H1 (cell line): ENCODE data around the gene CAMKK2. TPM values are rescaled to one million over a fixed set of nuclear protein-coding genes. Genes with fewer than 3 reads are reported as not detected.

Experiments used
- CTCF ChIA-PET: fragments of 300-600 bp; sonication (Branson Sonifier 250); formaldehyde crosslinking; loops from one replicate; lab custom pipeline; 2021; ENCODE audit not compliant: partially characterized antibody; lab: Charles Lee
- POLR2A ChIA-PET: fragments of 300-600 bp; sonication (Branson Sonifier 250); formaldehyde crosslinking; loops from one replicate; lab custom pipeline; 2021; ENCODE audit warnings: inconsistent platforms; ENCODE audit not compliant: partially characterized antibody; lab: Charles Lee
- DNase-seq, 2 experiments: peaks; one replicate each; pipeline versions ENCODE4 v3.0.0 to v3.0.0-alpha.2; 2010 to 2022; ENCODE audit warnings: low spot score in 2 of 2, low read depth in 1 of 2, mixed read lengths in 1 of 2
- FAIRE-seq: peaks from 2 replicates; lab custom pipeline; 2011; peaks lifted over from hg19 to GRCh38; lab: Jason Lieb, UNC
- H2AFZ ChIP-seq: 2 replicates; pipeline ENCODE4 v1.8.1; 2012; ENCODE audit warnings: low read length, inconsistent platforms
- H2AK5ac ChIP-seq: 2 replicates; pipeline ENCODE4 v1.6.1; 2013; ENCODE audit warnings: low read depth, low read length
- H2BK120ac ChIP-seq: replicated peaks from 2 replicates; pipeline ENCODE3; 2013; ENCODE audit warnings: low read depth, low read length, inconsistent platforms
- H2BK12ac ChIP-seq: 2 replicates; pipeline ENCODE4 v1.6.1; 2013; ENCODE audit warnings: low read depth, low read length
- H2BK15ac ChIP-seq: 2 replicates; pipeline ENCODE4 v1.6.1; 2013; ENCODE audit warnings: low read length
- H2BK20ac ChIP-seq: 2 replicates; pipeline ENCODE4 v1.6.1; 2013; ENCODE audit warnings: low read length
- H2BK5ac ChIP-seq: 2 replicates; pipeline ENCODE4 v1.6.1; 2013; ENCODE audit warnings: low read depth, low read length
- H3K14ac ChIP-seq: 2 replicates; pipeline ENCODE4 v1.6.1; 2013; ENCODE audit warnings: inconsistent platforms; ENCODE audit not compliant: insufficient read length
- H3K18ac ChIP-seq: 2 replicates; pipeline ENCODE4 v1.6.1; 2013; ENCODE audit warnings: low read length; ENCODE audit errors: extremely low read depth
- H3K23ac ChIP-seq: 2 replicates; pipeline ENCODE4 v1.6.1; 2013; ENCODE audit warnings: inconsistent platforms; ENCODE audit not compliant: insufficient read length
- H3K23me2 ChIP-seq: 2 replicates; pipeline ENCODE4 v1.6.1; 2013; ENCODE audit warnings: low read depth, low read length
- H3K27ac ChIP-seq: 2 replicates; pipeline ENCODE4 v1.6.1; 2011; ENCODE audit warnings: low read depth, low read length, inconsistent platforms
- H3K27me3 ChIP-seq, 4 experiments: replicated peaks in 1 of 4; 1 replicate in 1 of 4; 2 replicates in 3 of 4; pipeline versions ENCODE4 v1.6.1 to v1.8.1; 2011 to 2013; ENCODE audit warnings: low read length in 3 of 4, mild to moderate bottlenecking in 3 of 4, inconsistent platforms in 2 of 4, mixed read lengths in 2 of 4, moderate library complexity in 1 of 4; ENCODE audit not compliant: control insufficient read depth in 3 of 4, insufficient read depth in 3 of 4; ENCODE audit errors: extremely low read depth in 1 of 4
- H3K36me3 ChIP-seq, 4 experiments: 2 replicates each; pipeline versions ENCODE4 v1.6.1 to v1.8.1; 2011 to 2013; ENCODE audit warnings: mild to moderate bottlenecking in 4 of 4, low read length in 3 of 4, moderate library complexity in 2 of 4, control low read depth in 1 of 4, inconsistent platforms in 1 of 4; ENCODE audit not compliant: insufficient read depth in 4 of 4, control insufficient read depth in 2 of 4
- H3K4ac ChIP-seq: replicated peaks from 2 replicates; pipeline ENCODE3; 2013; ENCODE audit warnings: low read length, low read depth, mixed read lengths, inconsistent platforms; ENCODE audit not compliant: insufficient read length
- H3K4me1 ChIP-seq, 4 experiments: replicated peaks in 1 of 4; 1 replicate in 1 of 4; 2 replicates in 3 of 4; pipeline versions ENCODE4 v1.6.1 to v1.8.1; 2011 to 2013; ENCODE audit warnings: low read length in 3 of 4, inconsistent platforms in 2 of 4, mixed read lengths in 1 of 4; ENCODE audit not compliant: insufficient read depth in 4 of 4, control insufficient read depth in 3 of 4
- H3K4me2 ChIP-seq, 2 experiments: 2 replicates each; pipeline versions ENCODE4 v1.6.1 to v1.8.1; 2011 to 2013; ENCODE audit warnings: low read depth in 2 of 2, low read length in 2 of 2, control low read depth in 1 of 2, inconsistent platforms in 1 of 2, mild to moderate bottlenecking in 1 of 2; ENCODE audit not compliant: insufficient read depth in 1 of 2
- H3K4me3 ChIP-seq, 4 experiments: fragments of 200-600, 300-600 bp in 1 of 4; sonication (generic), shearing (Covaris generic), sonication (Bioruptor Twin) in 1 of 4; 2 replicates each; pipeline versions ENCODE4 v1.5.1 to v1.8.1; 2011 to 2016; ENCODE audit warnings: low read length in 4 of 4, low read depth in 3 of 4, control low read depth in 2 of 4, inconsistent platforms in 2 of 4, mild to moderate bottlenecking in 2 of 4, mixed read lengths in 1 of 4, moderate library complexity in 1 of 4; ENCODE audit not compliant: insufficient read depth in 2 of 4; ENCODE audit errors: extremely low read depth in 1 of 4
- H3K56ac ChIP-seq: replicated peaks from 2 replicates; pipeline ENCODE3; 2013; ENCODE audit warnings: low read depth, mild to moderate bottlenecking, mixed read lengths, low read length, inconsistent platforms; ENCODE audit not compliant: insufficient read length
- H3K79me1 ChIP-seq: 2 replicates; pipeline ENCODE4 v1.6.1; 2013; ENCODE audit warnings: low read depth, low read length, control low read depth
- H3K79me2 ChIP-seq, 2 experiments: 2 replicates each; pipeline versions ENCODE4 v1.6.1 to v1.8.1; 2012 to 2013; ENCODE audit warnings: low read length in 2 of 2, mild to moderate bottlenecking in 2 of 2, inconsistent platforms in 1 of 2; ENCODE audit not compliant: insufficient read depth in 2 of 2, control insufficient read depth in 1 of 2
- H3K9ac ChIP-seq, 4 experiments: replicated peaks in 1 of 4; 1 replicate in 1 of 4; 2 replicates in 3 of 4; pipeline versions ENCODE4 v1.6.1 to v1.8.1; 2011 to 2013; ENCODE audit warnings: low read depth in 3 of 4, low read length in 3 of 4, control low read depth in 2 of 4, mild to moderate bottlenecking in 2 of 4, moderate library complexity in 2 of 4, inconsistent platforms in 1 of 4; ENCODE audit errors: extremely low read depth in 1 of 4
- H3K9me3 ChIP-seq, 2 experiments: 2 replicates each; pipeline versions ENCODE4 v1.6.1 to v1.8.1; 2012 to 2013; ENCODE audit warnings: mild to moderate bottlenecking in 2 of 2, moderate library complexity in 2 of 2, control low read depth in 1 of 2, inconsistent platforms in 1 of 2, low read depth in 1 of 2, low read length in 1 of 2, mixed read lengths in 1 of 2; ENCODE audit not compliant: insufficient read depth in 2 of 2
- H4K20me1 ChIP-seq, 2 experiments: replicated peaks in 1 of 2; 2 replicates each; pipeline versions ENCODE3 to v1.8.1; 2011 to 2013; ENCODE audit warnings: inconsistent platforms in 2 of 2, low read length in 2 of 2, mild to moderate bottlenecking in 1 of 2; ENCODE audit not compliant: insufficient read depth in 2 of 2, control insufficient read depth in 1 of 2
- H4K5ac ChIP-seq: 2 replicates; pipeline ENCODE4 v1.6.1; 2013; ENCODE audit warnings: low read length, low read depth, mixed read lengths, inconsistent platforms; ENCODE audit not compliant: insufficient read length
- H4K8ac ChIP-seq: 2 replicates; pipeline ENCODE4 v1.8.0; 2013; ENCODE audit warnings: mild to moderate bottlenecking, moderate library complexity, low read length, inconsistent platforms; ENCODE audit not compliant: insufficient read depth; ENCODE audit errors: extremely low read depth
- H4K91ac ChIP-seq: replicated peaks from 2 replicates; pipeline ENCODE3; 2013; ENCODE audit warnings: low read length, mixed read lengths, inconsistent platforms; ENCODE audit not compliant: insufficient read length
- BRCA1 ChIP-seq: IDR thresholded peaks from 2 replicates; pipeline ENCODE4 v1.6.1; 2012; ENCODE audit warnings: low read depth, low read length, improper control_type of control experiment
- GTF2F1 ChIP-seq: IDR thresholded peaks from 2 replicates; pipeline ENCODE4 v1.6.1; 2012; ENCODE audit warnings: low read depth, low read length, improper control_type of control experiment, borderline replicate concordance
- SIRT6 ChIP-seq: IDR thresholded peaks from one replicate; pipeline ENCODE4 v1.7.1; 2012; ENCODE audit warnings: low read length, inconsistent platforms
- SP4 ChIP-seq: IDR thresholded peaks from 2 replicates; pipeline ENCODE4 v1.6.1; 2012; ENCODE audit warnings: low read length, inconsistent platforms
- SRF ChIP-seq: IDR thresholded peaks from 2 replicates; pipeline ENCODE4 v1.6.1; 2011; ENCODE audit warnings: mild to moderate bottlenecking, low read depth, low read length, moderate library complexity
- TAF1 ChIP-seq: IDR thresholded peaks from 2 replicates; pipeline ENCODE4 v1.6.1; 2011; ENCODE audit warnings: mild to moderate bottlenecking, low read depth, low read length
- WGBS, 2 experiments: shearing (Covaris generic) in 1 of 2; methylation state at CpG; one replicate each; pipeline versions ENCODE4 v1.1.6 to v1.1.7; 2013 to 2015; ENCODE audit warnings: low lambda C conversion rate in 2 of 2, mixed read lengths in 2 of 2, inconsistent platforms in 1 of 2, low coverage in 1 of 2, missing lambda C conversion rate in 1 of 2; ENCODE audit not compliant: insufficient replicate concordance in 2 of 2, insufficient coverage in 1 of 2, insufficient read length in 1 of 2; ENCODE audit errors: extremely low coverage in 1 of 2, missing lambda C conversion rate in 1 of 2; 5-methylcytosine and 5-hydroxymethylcytosine counted together
- polyA plus RNA-seq, 7 experiments: library from polyadenylated mRNA; depleted of rRNA in 3 of 7; stranded (reverse) in 5 of 7; unstranded in 2 of 7; fragments of >200 nt in 5 of 7; fragments of 200-250 nt in 2 of 7; gene quantifications; 1 replicate in 5 of 7; 2 replicates in 1 of 7; 4 replicates in 1 of 7; pipeline versions ENCODE4 v1.2.1 to v1.2.3, GENCODE V29; 2011 to 2013; ENCODE audit warnings: missing spikeins in 2 of 7, mixed read lengths in 2 of 7
- total RNA-seq: library from RNA; stranded (reverse); fragmentation: NEBNext Ultra II Directional; extraction: Animal tissue kit (Norgen Biotek cat#: 25700); gene quantifications from 2 replicates; pipeline ENCODE4 v1.2.1, GENCODE V29; 2021

Gene CAMKK2
- total and polyA plus RNA-seq, 2 of the 8 experiments (the other 6 are each of a cell fraction or from before 2014, with no cell fraction given), result 29.6 to 30.6 TPM

GRCh38 chr12:121238086-121238485 is 58.4 kb downstream of the CAMKK2 start:
- FAIRE-seq, result no peak
- CTCF ChIA-PET, result interaction anchor here (0.7 to 1.7 kb wide), 8 partner anchors 10 to 201 kb away, joined by 3 to 5 read pairs (median 4); no protein-coding TSS in a partner anchor
- Histone ChIP-seq H2BK15ac (no peak overlapping the region), H4K20me1 (peaks cover 0 to 2% of the 10 kb centered on the region in 2 experiments), H3K27me3 (no peaks in the 10 kb centered on the region), H4K8ac (no peak overlapping the region), H4K91ac (no peak overlapping the region), H3K9ac (no peak overlapping the region; a peak in 1 of 7 replicates), H2BK5ac (0 out of 2 replicates have a peak overlapping the region, but pooled peaks have one; percentile 27), H3K36me3 (peaks cover 0 to 7% (median 0%) of the 10 kb centered on the region in 4 experiments; a peak in 3 of 8 replicates), H3K4me1 (peaks cover 0 to 16% (median 7%) of the 10 kb centered on the region in 4 experiments; a peak in 6 of 7 replicates), H3K4me2 (no peak overlapping the region), H3K14ac (no peak overlapping the region), H3K23me2 (no peaks in the 10 kb centered on the region), H3K79me1 (no peaks in the 10 kb centered on the region), H2BK120ac (no peak overlapping the region), H2AK5ac (no peak overlapping the region), H3K79me2 (no peaks in the 10 kb centered on the region), H3K9me3 (no peaks in the 10 kb centered on the region), H3K4ac (no peak overlapping the region), H3K56ac (no peak overlapping the region), H2AFZ (no peak overlapping the region), H3K27ac (no peak overlapping the region), H3K4me3 (no peak overlapping the region), H2BK20ac (no peak overlapping the region), H2BK12ac (no peak overlapping the region), H3K18ac (no peak overlapping the region), H3K23ac (no peak overlapping the region), H4K5ac (no peak overlapping the region)
- WGBS, 2 experiments, result 89% methylated on average over 4 of the region's 4 CpGs; no CpG with 5 or more reads in 1 of the 2 experiments
- no peak for DNase-seq
- POLR2A ChIA-PET, result interaction anchor here (0.6 to 1.4 kb wide), 6 partner anchors 9 to 499 kb away, joined by 3 read pairs; partner anchors contain the start of gene RNF34
- TF ChIP-seq GTF2F1, result no peak
- no peak for TF ChIP-seq BRCA1
- no peak for TF ChIP-seq SIRT6
- no peak for TF ChIP-seq TAF1
- TF ChIP-seq SRF, result no peak
- TF ChIP-seq SP4, result no peak
